ENCODE measurements around the gene SKI. TPM values are rescaled to one million over a fixed set of nuclear protein-coding genes. Genes with fewer than 3 reads are reported as not detected.
"Not testable (repeated sequence)": the region's sequence is repeated elsewhere in the genome, so short reads cannot be mapped to it uniquely, and the experiment has no call there.

Gene SKI
- total RNA-seq, 1 experiment from 2014 or later = 53.7 TPM

DNA sequence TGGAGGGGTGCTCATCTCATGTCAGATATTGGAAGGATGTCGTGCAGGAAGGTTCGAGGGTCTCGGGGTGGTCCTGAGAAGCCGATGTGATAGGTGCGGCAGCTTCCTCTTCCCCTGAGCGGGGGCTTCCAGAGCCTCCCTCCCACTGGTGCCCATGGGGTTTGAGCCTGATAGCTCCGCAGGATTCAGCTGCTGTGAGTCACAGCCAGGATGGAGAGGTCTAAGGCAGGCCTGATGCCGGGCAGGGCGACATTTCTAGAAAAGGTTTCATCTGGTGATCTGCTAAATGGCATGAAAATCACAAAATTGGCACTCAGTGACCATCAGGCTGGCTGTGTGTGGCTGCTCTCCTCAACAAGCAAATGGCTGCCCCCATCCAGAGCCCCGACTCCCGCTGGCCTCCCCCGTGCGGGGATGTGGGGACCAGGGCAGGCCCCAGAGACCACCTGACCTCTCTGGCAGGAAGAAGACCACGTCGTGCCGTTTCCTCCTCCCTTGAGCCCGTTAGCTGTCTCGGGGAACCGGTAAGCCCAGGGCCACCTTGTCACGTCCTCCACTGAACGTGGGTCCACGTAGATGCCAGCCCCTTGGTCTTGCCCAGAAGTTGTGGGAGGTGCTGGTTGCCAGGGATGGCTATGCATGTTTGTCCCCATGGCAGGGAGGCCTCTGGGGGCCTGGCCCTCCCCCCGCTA, 66.1 kb downstream of the SKI start:
- DNase-seq (ENCODE audit: unreplicated experiment) = no peak
- ChIA-PET POLR2A (no interaction called here), CTCF (interaction anchor here (0.6 kb wide), 1 partner anchor 1287 kb away, joined by 3 read pairs; no protein-coding TSS in a partner anchor)
- Mint-ChIP-seq H3K9me3 (ENCODE audit: unreplicated experiment) (no peaks in the 10 kb centered on the region), H3K27ac (ENCODE audit: low read depth, unreplicated experiment) (no peak overlapping the region), H3K27me3 (ENCODE audit: insufficient read depth, unreplicated experiment) (no peaks in the 10 kb centered on the region), H3K4me1 (ENCODE audit: insufficient read depth, unreplicated experiment) (peaks cover 26% of the 10 kb centered on the region), H3K4me3 (ENCODE audit: unreplicated experiment) (no peak overlapping the region), H3K36me3 (ENCODE audit: insufficient read depth, unreplicated experiment) (peaks cover 19% of the 10 kb centered on the region)
- intact Hi-C loops (cut with micrococcal nuclease) = loop anchor here (5.0 to 10.0 kb wide), 2 partner anchors 62 to 99 kb away; partner anchors contain the start of gene FAAP20
- no TSS peak for BruUV-seq (replicated peaks)
- TF ChIP-seq, protein P1, sequence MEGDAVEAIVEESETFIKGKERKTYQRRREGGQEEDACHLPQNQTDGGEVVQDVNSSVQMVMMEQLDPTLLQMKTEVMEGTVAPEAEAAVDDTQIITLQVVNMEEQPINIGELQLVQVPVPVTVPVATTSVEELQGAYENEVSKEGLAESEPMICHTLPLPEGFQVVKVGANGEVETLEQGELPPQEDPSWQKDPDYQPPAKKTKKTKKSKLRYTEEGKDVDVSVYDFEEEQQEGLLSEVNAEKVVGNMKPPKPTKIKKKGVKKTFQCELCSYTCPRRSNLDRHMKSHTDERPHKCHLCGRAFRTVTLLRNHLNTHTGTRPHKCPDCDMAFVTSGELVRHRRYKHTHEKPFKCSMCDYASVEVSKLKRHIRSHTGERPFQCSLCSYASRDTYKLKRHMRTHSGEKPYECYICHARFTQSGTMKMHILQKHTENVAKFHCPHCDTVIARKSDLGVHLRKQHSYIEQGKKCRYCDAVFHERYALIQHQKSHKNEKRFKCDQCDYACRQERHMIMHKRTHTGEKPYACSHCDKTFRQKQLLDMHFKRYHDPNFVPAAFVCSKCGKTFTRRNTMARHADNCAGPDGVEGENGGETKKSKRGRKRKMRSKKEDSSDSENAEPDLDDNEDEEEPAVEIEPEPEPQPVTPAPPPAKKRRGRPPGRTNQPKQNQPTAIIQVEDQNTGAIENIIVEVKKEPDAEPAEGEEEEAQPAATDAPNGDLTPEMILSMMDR (IDR thresholded peaks at IDR 0.05; ENCODE audit: unreplicated experiment) = no peak

DNA sequence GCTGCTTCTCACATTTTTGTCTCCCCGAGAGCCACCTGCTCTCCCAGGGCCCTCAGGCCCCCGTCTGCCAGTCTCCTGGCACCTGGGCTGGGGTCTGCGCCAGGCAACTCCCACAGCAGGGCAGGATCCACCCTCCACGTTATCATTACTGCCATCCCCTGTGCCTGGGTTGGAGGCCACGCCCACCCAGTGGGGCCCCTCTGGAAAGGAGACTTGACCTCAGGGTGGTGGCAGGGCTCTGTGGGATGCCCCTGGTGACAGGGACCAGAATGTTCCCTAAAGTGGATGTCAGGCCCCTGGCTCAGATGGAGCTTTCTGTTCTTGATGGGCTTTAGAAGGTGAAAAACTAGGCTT, 66.6 kb downstream of the SKI start:
- POLR2A ChIA-PET = no interaction called here
- Mint-ChIP-seq H3K27ac (ENCODE audit: low read depth, unreplicated experiment) (no peak overlapping the region), H3K4me3 (ENCODE audit: unreplicated experiment) (no peak overlapping the region), H3K9me3 (ENCODE audit: unreplicated experiment) (no peaks in the 10 kb centered on the region), H3K4me1 (ENCODE audit: insufficient read depth, unreplicated experiment) (peaks cover 23% of the 10 kb centered on the region), H3K36me3 (ENCODE audit: insufficient read depth, unreplicated experiment) (peaks cover 19% of the 10 kb centered on the region), H3K27me3 (ENCODE audit: insufficient read depth, unreplicated experiment) (no peaks in the 10 kb centered on the region)
- CTCF ChIA-PET = interaction anchor here (0.6 kb wide), 1 partner anchor 1286 kb away, joined by 3 read pairs; no protein-coding TSS in a partner anchor
- BruUV-seq (replicated peaks) = no TSS peak
- DNase-seq (ENCODE audit: unreplicated experiment) = no peak
- intact Hi-C loops (cut with micrococcal nuclease) = loop anchor here (5.0 to 10.0 kb wide), 2 partner anchors 62 to 100 kb away; partner anchors contain the start of gene FAAP20
- TF ChIP-seq, protein P1 (IDR thresholded peaks at IDR 0.05; ENCODE audit: unreplicated experiment) = no peak

DNA sequence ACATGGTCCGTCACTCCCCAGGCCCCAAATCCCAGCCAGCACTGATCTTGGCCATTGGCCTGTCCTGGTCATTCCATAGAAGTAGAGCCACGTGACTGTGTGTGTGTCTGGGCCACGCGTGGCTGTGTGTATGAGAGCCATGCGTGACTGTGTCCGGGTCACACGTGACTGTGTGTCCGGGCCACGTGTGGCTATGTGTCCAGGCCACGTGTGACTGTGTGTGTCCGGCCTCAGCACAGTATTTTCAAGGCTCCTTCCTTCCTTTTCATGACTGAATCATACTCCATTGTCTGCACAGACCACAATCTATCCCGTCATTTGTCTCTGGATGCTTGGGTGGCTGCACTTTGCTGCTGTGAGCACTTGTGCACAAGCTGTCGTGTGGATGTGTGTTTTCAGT, 67.4 kb downstream of the SKI start:
- no peaks in the 10 kb centered on the region for H3K9me3 Mint-ChIP-seq (ENCODE audit: unreplicated experiment)
- ChIA-PET POLR2A (no interaction called here), CTCF (no interaction called here)
- intact Hi-C loops (cut with micrococcal nuclease) = loop anchor here (10.0 kb wide), 1 partner anchor 101 kb away; the partner anchor contains the start of gene FAAP20
- TF ChIP-seq, protein P1 (IDR thresholded peaks at IDR 0.05; ENCODE audit: unreplicated experiment) = no peak
- H3K27me3 Mint-ChIP-seq (ENCODE audit: insufficient read depth, unreplicated experiment) = no peaks in the 10 kb centered on the region
- H3K36me3 Mint-ChIP-seq (ENCODE audit: insufficient read depth, unreplicated experiment) = peaks cover 19% of the 10 kb centered on the region
- no TSS peak for BruUV-seq (replicated peaks)
- H3K27ac Mint-ChIP-seq (ENCODE audit: low read depth, unreplicated experiment) = no peak overlapping the region
- DNase-seq (ENCODE audit: unreplicated experiment) = no peak
- H3K4me3 Mint-ChIP-seq (ENCODE audit: unreplicated experiment) = no peak overlapping the region
- peaks cover 15% of the 10 kb centered on the region for H3K4me1 Mint-ChIP-seq (ENCODE audit: insufficient read depth, unreplicated experiment)

DNA sequence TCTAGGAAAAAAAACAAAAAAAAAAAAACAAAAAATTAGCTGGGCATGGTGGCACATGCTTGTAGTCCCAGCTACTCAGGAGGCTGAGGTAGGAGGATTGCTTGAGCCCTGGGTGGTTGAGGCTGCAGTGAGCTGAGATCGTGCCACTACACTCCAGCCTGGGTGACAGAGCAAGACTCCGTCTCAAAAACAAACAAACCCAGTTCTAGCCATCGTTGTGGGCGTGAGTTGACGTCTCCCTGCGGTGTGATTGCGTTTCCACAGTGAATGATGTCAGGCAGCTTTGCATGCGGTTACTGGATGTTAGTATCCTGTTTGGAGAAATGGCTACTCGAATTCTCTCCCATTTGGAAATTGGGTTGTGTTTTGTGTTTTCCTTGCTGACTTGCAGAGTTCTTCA, 68.1 kb downstream of the SKI start:
- H3K27ac Mint-ChIP-seq (ENCODE audit: low read depth, unreplicated experiment); BruUV-seq (replicated peaks); H3K9me3 Mint-ChIP-seq (ENCODE audit: unreplicated experiment); DNase-seq (ENCODE audit: unreplicated experiment); H3K4me3 Mint-ChIP-seq (ENCODE audit: unreplicated experiment); POLR2A ChIA-PET; H3K27me3 Mint-ChIP-seq (ENCODE audit: insufficient read depth, unreplicated experiment); H3K4me1 Mint-ChIP-seq (ENCODE audit: insufficient read depth, unreplicated experiment): not testable (repeated sequence)
- peaks cover 19% of the 10 kb centered on the region for H3K36me3 Mint-ChIP-seq (ENCODE audit: insufficient read depth, unreplicated experiment)
- intact Hi-C loops (cut with micrococcal nuclease) = loop anchor here (10.0 kb wide), 1 partner anchor 101 kb away; the partner anchor contains the start of gene FAAP20
- CTCF ChIA-PET = interaction anchor here (0.7 kb wide), 1 partner anchor 102 kb away, joined by 3 read pairs; the partner anchor contains the start of gene FAAP20

All from MCF 10A (cell line).